ENCODE data around the gene MARK1.

The MARK1 gene

GRCh38 chr1:220694866-220695382 is 167.0 kb downstream of the MARK1 start (continued):
- TF ChIP-seq ZBTB26 (tag by site-specific recombination; optimal IDR thresholded peaks at IDR 0.05) = no peak
- TF ChIP-seq ZFP37 (tag by site-specific recombination; IDR thresholded peaks at IDR 0.05) = no peak
- no peak for TF ChIP-seq ZNF248 (tag by site-specific recombination; IDR thresholded peaks at IDR 0.05)
- no peak for TF ChIP-seq ZNF202 (tag by site-specific recombination; IDR thresholded peaks at IDR 0.05; ENCODE audit: borderline replicate concordance)
- TF ChIP-seq ZNF10 (tag by site-specific recombination; IDR thresholded peaks at IDR 0.05) = no peak
- TF ChIP-seq ZNF76 (tag by site-specific recombination; IDR thresholded peaks at IDR 0.05; ENCODE audit: borderline replicate concordance, low read depth) = no peak
- TF ChIP-seq ZNF792 (tag by site-specific recombination; IDR thresholded peaks at IDR 0.05) = no peak
- no peak for TF ChIP-seq GLI2 (tag by site-specific recombination; IDR thresholded peaks at IDR 0.05; ENCODE audit: borderline replicate concordance, low read depth)

DNA sequence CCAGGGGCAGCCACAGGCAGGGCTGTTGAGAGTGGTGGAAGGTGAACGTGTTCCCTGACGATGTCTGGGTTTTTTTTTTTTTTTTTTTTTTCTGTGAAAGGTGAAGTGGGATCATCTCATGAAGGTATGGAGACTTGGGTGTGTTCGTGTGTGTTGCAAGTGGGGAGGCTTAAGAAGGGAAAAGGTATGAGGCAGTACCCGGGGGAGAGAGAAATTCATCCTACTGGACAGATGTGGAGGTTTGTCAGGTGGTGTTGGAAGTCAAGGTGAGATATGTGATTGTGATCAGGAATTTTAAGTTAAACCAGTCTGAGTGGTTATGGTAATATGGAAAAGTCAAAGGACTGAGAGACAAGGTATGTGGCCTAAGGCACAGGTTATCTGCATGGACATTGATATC is 167.5 kb downstream of the MARK1 start:
- Histone ChIP-seq H3K4me3 (ENCODE audit: low read depth, low read length) (no peak overlapping the region), H3K27ac (ENCODE audit: extremely low read depth, low read depth, low read length) (no peak overlapping the region), H3K36me3 (ENCODE audit: control insufficient read depth in 2 of 2, insufficient read depth in 1 of 2, low read length in 2 of 2) (peaks cover 0 to 18% of the 10 kb centered on the region in 2 experiments; a peak in 1 of 3 replicates), H3K9me3 (ENCODE audit: control insufficient read depth, insufficient read depth, low read depth, low read length) (no peaks in the 10 kb centered on the region), H3K4me1 (ENCODE audit: control insufficient read depth, insufficient read depth, low read length) (peaks cover 2% of the 10 kb centered on the region; the same call in 1 of the 2 replicates)
- ChIA-PET CTCF (no interaction called here), POLR2A (no interaction called here)
- TF ChIP-seq SETDB1 (IDR thresholded peaks at IDR 0.05; ENCODE audit: insufficient read length, low read length) (no peak), ZNF76 (tag by site-specific recombination; IDR thresholded peaks at IDR 0.05; ENCODE audit: borderline replicate concordance, low read depth) (no peak), ZNF157 (tag by site-specific recombination; IDR thresholded peaks at IDR 0.05) (no peak), ZNF664 (tag by site-specific recombination; IDR thresholded peaks at IDR 0.05) (no peak), SP7 (tag by site-specific recombination; IDR thresholded peaks at IDR 0.05) (no peak), ZNF311 (tag by site-specific recombination; IDR thresholded peaks at IDR 0.05; ENCODE audit: borderline replicate concordance) (no peak), ZNF544 (tag by site-specific recombination; IDR thresholded peaks at IDR 0.05) (no peak), AEBP2 (tag by site-specific recombination; IDR thresholded peaks at IDR 0.05; ENCODE audit: borderline replicate concordance) (no peak), ZNF600 (tag by site-specific recombination; IDR thresholded peaks at IDR 0.05) (no peak), ZNF548 (tag by site-specific recombination; IDR thresholded peaks at IDR 0.05) (no peak), ZNF677 (tag by site-specific recombination; IDR thresholded peaks at IDR 0.05) (no peak), ZSCAN30 (tag by site-specific recombination; IDR thresholded peaks at IDR 0.05) (no peak)
- TF ChIP-seq, protein P1, sequence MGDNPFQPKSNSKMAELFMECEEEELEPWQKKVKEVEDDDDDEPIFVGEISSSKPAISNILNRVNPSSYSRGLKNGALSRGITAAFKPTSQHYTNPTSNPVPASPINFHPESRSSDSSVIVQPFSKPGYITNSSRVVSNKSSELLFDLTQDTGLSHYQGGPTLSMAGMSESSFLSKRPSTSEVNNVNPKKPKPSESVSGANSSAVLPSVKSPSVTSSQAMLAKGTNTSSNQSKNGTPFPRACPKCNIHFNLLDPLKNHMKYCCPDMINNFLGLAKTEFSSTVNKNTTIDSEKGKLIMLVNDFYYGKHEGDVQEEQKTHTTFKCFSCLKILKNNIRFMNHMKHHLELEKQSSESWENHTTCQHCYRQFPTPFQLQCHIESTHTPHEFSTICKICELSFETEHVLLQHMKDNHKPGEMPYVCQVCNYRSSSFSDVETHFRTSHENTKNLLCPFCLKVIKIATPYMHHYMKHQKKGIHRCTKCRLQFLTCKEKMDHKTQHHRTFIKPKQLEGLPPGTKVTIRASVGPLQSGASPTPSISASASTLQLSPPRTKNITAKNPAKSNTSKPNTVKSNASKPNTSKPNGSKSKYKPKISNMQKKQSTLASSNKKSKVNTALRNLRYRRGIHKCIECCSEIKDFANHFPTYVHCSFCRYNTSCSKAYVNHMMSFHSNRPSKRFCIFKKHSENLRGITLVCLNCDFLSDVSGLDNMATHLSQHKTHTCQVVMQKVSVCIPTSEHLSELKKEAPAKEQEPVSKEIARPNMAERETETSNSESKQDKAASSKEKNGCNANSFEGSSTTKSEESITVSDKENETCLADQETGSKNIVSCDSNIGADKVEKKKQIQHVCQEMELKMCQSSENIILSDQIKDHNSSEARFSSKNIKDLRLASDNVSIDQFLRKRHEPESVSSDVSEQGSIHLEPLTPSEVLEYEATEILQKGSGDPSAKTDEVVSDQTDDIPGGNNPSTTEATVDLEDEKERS (tag by site-specific recombination; IDR thresholded peaks at IDR 0.05) = no peak

Measured in HEK293 (cell line).